Muscle of back (tissue), 11 donors: ENCODE measurements around the gene CHRNA10. TPM values are rescaled to one million over a fixed set of nuclear protein-coding genes. Genes with fewer than 3 reads are reported as not detected.
A peak's percentile ranks its signal among the peaks of the same experiment; 100 is the strongest.

Source experiments
- DNase-seq, 3 donors: peaks; one replicate each; pipeline versions ENCODE4 v3.0.0 to v3.0.0-alpha.2; 2013
- polyA plus RNA-seq, 10 donors: library from polyadenylated mRNA; unstranded; fragments of 120-200 nt; gene quantifications; one replicate each; pipeline ENCODE4 v1.2.1, GENCODE V29; 2013; ENCODE audit not compliant: insufficient read length in 10 of 10

Gene CHRNA10
- polyA plus RNA-seq, 10 donors: 2.5 to 4.6 (median 3.1) TPM

GRCh38 chr11:3635641-3636375, 35.4 kb downstream of the CHRNA10 start:
- DNase-seq: no peak

DNA sequence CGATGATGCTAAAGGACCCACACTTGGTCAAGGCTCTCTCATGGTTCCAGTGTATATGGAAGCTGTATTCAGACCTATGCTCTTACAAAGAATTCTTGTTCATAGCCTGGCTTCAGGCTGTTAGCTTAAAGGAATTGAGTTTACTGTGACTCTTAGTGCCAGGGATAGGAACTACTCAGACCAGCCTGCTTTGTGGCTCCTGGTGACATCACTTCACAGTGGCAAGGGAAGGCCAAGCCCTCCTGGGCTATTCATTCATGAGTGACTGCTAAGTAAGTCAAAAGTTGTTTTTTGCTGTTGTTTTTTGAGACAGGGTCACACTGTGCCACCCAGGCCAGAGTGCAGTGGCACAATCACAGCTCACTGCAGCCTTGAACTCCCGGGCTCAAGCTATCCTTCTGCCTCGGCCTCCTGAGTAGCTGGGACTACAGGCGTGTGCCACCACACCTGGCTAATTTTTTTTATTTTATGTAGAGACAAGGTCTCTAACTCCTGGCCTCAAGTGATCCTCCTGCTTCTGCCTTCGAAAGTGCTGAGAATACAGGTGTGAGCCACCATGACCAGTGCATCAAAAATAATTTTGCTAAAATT, 39.0 kb downstream of the CHRNA10 start:
- no peak for DNase-seq

- DNase-seq: no peak
Measured at GRCh38 chr11:3631331-3631730, 39.9 kb downstream of the CHRNA10 start.

DNA sequence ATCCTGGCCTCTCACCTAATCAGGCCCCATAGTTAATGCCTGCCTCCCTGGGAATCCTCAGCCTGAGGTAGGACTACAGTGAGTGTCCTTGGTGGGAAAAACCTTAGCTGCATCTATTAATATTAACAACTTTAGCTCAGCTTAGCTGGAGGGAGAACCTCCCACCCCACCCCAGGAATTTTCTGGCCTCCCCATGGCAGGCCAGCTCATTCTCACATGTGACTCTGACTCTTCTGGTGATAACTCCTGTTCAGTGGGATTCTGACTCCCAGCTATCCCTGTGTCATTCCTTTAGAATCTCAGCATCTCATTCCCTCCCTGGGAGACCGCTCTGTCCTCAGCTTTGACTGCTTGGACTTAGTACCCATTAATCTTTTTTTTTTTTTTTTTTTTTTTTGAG, 43.9 kb downstream of the CHRNA10 start:
- no peak for DNase-seq

DNA sequence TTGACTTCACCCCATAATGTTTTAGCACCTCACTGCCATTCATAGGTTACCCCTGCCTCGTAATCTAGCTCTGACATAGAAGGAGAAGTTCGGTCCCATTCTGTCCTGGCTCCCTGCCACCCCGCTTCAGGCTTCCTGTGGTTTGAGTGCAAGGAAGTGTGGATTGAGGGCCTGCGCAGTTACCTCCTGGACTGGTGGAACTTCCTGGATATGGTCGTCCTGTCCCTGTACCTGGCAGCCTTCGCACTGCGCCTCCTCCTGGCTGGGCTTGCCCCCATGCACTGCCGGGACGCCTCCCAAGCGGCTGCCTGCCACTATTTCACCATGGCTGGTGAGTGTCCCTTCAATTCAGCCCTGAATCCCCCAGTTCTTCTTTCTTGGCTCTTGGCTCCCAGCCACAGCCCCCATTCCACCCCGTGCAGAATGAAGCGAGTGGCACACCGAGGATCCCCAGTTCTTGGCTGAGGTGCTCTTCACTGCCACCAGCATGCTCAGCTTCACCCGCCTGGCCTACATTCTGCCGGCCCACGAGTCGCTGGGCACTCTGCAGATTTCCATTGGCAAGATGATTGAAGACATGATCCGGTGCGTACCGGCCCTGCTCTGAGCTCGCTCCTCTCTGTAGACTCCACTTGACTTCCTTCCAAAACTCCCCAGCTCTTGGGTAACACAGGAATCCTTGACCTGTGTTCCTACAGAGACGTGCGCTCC, 44.8 kb downstream of the CHRNA10 start:
- peak in 1 of 3 donors; percentile 35 for DNase-seq

- DNase-seq: no peak
Measured at GRCh38 chr11:3623767-3624458, 47.3 kb downstream of the CHRNA10 start.

GRCh38 chr11:3623121-3623520, 48.1 kb downstream of the CHRNA10 start:
- DNase-seq: no peak

DNA sequence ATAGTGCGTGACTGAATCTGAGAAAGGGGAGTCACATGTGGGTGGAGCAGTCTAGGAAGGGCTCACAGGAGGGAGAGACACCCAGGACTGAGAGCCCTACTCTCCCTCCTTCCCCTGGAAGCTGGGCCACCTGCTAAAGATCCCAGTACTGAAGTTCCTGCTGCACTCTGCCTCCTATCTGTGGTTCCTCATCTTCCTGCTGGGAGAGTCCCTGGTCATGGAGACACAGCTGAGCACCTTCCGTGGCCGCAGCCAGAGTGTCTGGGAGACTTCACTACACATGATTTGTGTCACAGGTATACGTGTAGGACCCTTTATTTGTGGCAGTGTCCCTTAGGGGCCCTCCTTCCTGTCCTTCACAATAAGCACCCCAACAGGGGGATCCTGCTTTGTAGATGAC, 48.7 kb downstream of the CHRNA10 start:
- no peak for DNase-seq

DNA sequence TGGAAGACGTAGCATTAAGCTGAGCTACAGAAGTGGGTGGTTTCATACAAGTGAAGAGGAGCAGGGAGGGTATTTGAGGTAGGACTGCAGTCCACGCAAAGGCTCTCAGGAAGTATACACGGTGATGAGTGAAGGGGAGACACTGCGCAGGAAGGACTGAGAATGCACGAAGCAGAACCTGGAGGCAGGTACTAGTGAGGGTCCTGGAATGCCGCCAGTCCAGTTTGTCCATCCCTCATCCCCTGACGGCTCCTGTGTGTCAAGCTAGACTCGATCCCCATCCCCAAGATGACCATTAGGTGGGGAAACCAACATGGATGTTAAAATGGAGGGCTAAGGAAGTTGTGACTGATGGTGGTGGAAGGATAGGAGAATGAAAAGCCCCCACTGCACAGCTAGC, 53.2 kb downstream of the CHRNA10 start:
- no peak for DNase-seq

GRCh38 chr11:3616721-3617460, 54.3 kb downstream of the CHRNA10 start:
- peak in 2 of 3 donors; percentile 34 to 66 for DNase-seq

DNA sequence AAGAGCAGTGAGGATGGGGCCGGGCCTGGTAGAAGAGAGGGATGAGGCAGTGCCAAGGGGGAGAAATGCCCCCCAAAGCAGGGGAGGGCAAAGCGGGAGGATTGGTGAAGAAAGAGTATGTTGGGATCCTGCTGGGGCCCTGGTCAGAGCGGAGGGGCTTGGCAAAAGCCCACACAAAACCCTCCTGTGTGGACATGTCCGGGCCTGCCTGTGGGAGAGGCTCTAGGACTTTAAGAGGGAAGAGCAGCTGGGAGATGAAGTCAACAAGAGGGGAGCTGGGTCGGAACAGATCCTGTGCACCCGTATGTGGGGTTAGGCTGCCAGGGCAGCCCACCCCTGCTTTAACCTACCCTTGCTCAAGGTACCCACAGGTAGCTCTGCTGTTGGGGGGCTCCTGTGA, 55.2 kb downstream of the CHRNA10 start:
- no peak for DNase-seq

Other genes starting within 250 kb of the CHRNA10 start
- 1 to 10 TPM; 1.5 to 4.0 (median 2.4) TPM for gene ART5, start 29.4 kb downstream of the CHRNA10 start, polyA plus RNA-seq
- 1 to 10 TPM; 1.8 to 6.2 (median 4.4) TPM for gene ART1, start 26.3 kb downstream of the CHRNA10 start, polyA plus RNA-seq
- gene NUP98, start 126.2 kb upstream of the CHRNA10 start, polyA plus RNA-seq: 10 to 100 TPM; 32.0 to 46.1 (median 38.1) TPM
- gene PGAP2, start 137.2 kb upstream of the CHRNA10 start, polyA plus RNA-seq: 10 to 100 TPM; 15.7 to 28.1 (median 20.5) TPM
- 10 to 100 TPM; 19.0 to 29.9 (median 25.2) TPM for gene RHOG, start 169.6 kb upstream of the CHRNA10 start, polyA plus RNA-seq
- 100 to 1,000 TPM in 1 of 10 donors, 10 to 100 TPM in 9; 49.3 to 111 (median 84.4) TPM for gene STIM1, start 184.3 kb upstream of the CHRNA10 start, polyA plus RNA-seq